ENCODE data around the gene SV2B. TPM values are rescaled to one million over a fixed set of nuclear protein-coding genes. Genes with fewer than 3 reads are reported as not detected.

Gene SV2B
- total and polyA plus RNA-seq, 2 experiments from 2014 or later, result 0.06 to 0.76 TPM

- no peak for DNase-seq (ENCODE audit: low spot score)
- no peak overlapping the region for H3K27ac Mint-ChIP-seq
- H3K27me3 Mint-ChIP-seq (ENCODE audit: insufficient read depth, low read depth, poor library complexity), result peaks cover 2% of the 10 kb centered on the region
- Histone ChIP-seq H3K27ac (ENCODE audit: low read depth) (no peak overlapping the region), H2AFZ (no peak overlapping the region), H3K9me2 (ENCODE audit: insufficient read depth) (no peaks in the 10 kb centered on the region), H3F3A (replicated peaks; ENCODE audit: low read depth) (no peaks in the 10 kb centered on the region), H3K27me3 (ENCODE audit: insufficient read depth) (no peaks in the 10 kb centered on the region), H3K36me3 (ENCODE audit: insufficient read depth) (no peaks in the 10 kb centered on the region), H3K4me1 (ENCODE audit: insufficient read depth) (no peaks in the 10 kb centered on the region), H4K20me1 (replicated peaks; ENCODE audit: insufficient read depth) (no peaks in the 10 kb centered on the region), H3K4me3 (no peak overlapping the region), H3K79me2 (replicated peaks; ENCODE audit: insufficient read depth) (no peaks in the 10 kb centered on the region), H3K4me2 (no peak overlapping the region)
- H3K9me3 Mint-ChIP-seq, result no peaks in the 10 kb centered on the region
- no peak overlapping the region for H3K4me3 Mint-ChIP-seq
- H3K36me3 Mint-ChIP-seq (ENCODE audit: low read depth), result no peaks in the 10 kb centered on the region
- H3K4me1 Mint-ChIP-seq, result no peaks in the 10 kb centered on the region
- ATAC-seq, result no peak
- no peak for TF ChIP-seq EZH2phosphoT487 (IDR thresholded peaks at IDR 0.05; ENCODE audit: unreplicated experiment)
- TF ChIP-seq ZNF114 (CRISPR knock-in tag; IDR thresholded peaks at IDR 0.05), result no peak
- TF ChIP-seq STAT1 (IDR thresholded peaks at IDR 0.05; ENCODE audit: unreplicated experiment), result no peak
- no peak for TF ChIP-seq JUNB (IDR thresholded peaks at IDR 0.05; ENCODE audit: unreplicated experiment)
- no peak for TF ChIP-seq NANOG (IDR thresholded peaks at IDR 0.05; ENCODE audit: borderline replicate concordance)
Measured at GRCh38 chr15:91329914-91330313, 229.9 kb downstream of the SV2B start.

- no peaks in the 10 kb centered on the region for H4K20me1 ChIP-seq (replicated peaks; ENCODE audit: insufficient read depth)
- no peak overlapping the region for H3K4me3 Mint-ChIP-seq
- H3K9me3 Mint-ChIP-seq, result no peaks in the 10 kb centered on the region
- H3K4me1 ChIP-seq (ENCODE audit: insufficient read depth), result no peaks in the 10 kb centered on the region
- DNase-seq (ENCODE audit: low spot score), result no peak
- H3K9me2 ChIP-seq (ENCODE audit: insufficient read depth), result no peaks in the 10 kb centered on the region
- no peak overlapping the region for H3K4me3 ChIP-seq
- no peaks in the 10 kb centered on the region for H3F3A ChIP-seq (replicated peaks; ENCODE audit: low read depth)
- H3K36me3 Mint-ChIP-seq (ENCODE audit: low read depth), result no peaks in the 10 kb centered on the region
- H3K4me2 ChIP-seq, result no peak overlapping the region
- H3K27me3 Mint-ChIP-seq (ENCODE audit: insufficient read depth, low read depth, poor library complexity), result peaks cover 2% of the 10 kb centered on the region
- H3K27me3 ChIP-seq (ENCODE audit: insufficient read depth), result no peaks in the 10 kb centered on the region
- H3K36me3 ChIP-seq (ENCODE audit: insufficient read depth), result no peaks in the 10 kb centered on the region
- no peaks in the 10 kb centered on the region for H3K4me1 Mint-ChIP-seq
- H3K27ac Mint-ChIP-seq, result no peak overlapping the region
- no peak for ATAC-seq
- no peak overlapping the region for H2AFZ ChIP-seq
- H3K27ac ChIP-seq (ENCODE audit: low read depth), result no peak overlapping the region
- H3K79me2 ChIP-seq (replicated peaks; ENCODE audit: insufficient read depth), result no peaks in the 10 kb centered on the region
- no peak for TF ChIP-seq ZNF331 (CRISPR knock-in tag; IDR thresholded peaks at IDR 0.05; ENCODE audit: low read depth)
- TF ChIP-seq NANOG (IDR thresholded peaks at IDR 0.05; ENCODE audit: borderline replicate concordance), result no peak
- TF ChIP-seq EZH2phosphoT487 (IDR thresholded peaks at IDR 0.05; ENCODE audit: unreplicated experiment), result no peak
- TF ChIP-seq CTCF (conservative IDR thresholded peaks at IDR 0.05; ENCODE audit: low read depth in 2 of 2), result no peak
- no peak for TF ChIP-seq JUNB (IDR thresholded peaks at IDR 0.05; ENCODE audit: unreplicated experiment)
- TF ChIP-seq EZH2 (IDR thresholded peaks at IDR 0.05; ENCODE audit: low read depth, unreplicated experiment), result no peak
- no peak for TF ChIP-seq ZNF462 (CRISPR knock-in tag; IDR thresholded peaks at IDR 0.05)
- TF ChIP-seq CREB1 (CRISPR knock-in tag; IDR thresholded peaks at IDR 0.05; ENCODE audit: low read depth), result no peak
- no peak for TF ChIP-seq REST (IDR thresholded peaks at IDR 0.05; ENCODE audit: unreplicated experiment)
Measured at GRCh38 chr15:91331581-91331980, 231.5 kb downstream of the SV2B start.
